H9 (cell line): ENCODE measurements around the gene THOC5. TPM values are rescaled to one million over a fixed set of nuclear protein-coding genes. Genes with fewer than 3 reads are reported as not detected.

Experiments used
- DNase-seq: peaks from one replicate; pipeline ENCODE4 v3.0.0-alpha.2; 2017
- H2AFZ ChIP-seq: one replicate; pipeline ENCODE4 v1.6.1; 2013; ENCODE audit warnings: mild to moderate bottlenecking, low read length, control low read depth, moderate library complexity
- H2AK5ac ChIP-seq: 2 replicates; pipeline ENCODE4 v1.6.1; 2013; ENCODE audit warnings: low read length, control low read depth, mixed read lengths; ENCODE audit not compliant: insufficient read length
- H2BK120ac ChIP-seq: one replicate; pipeline ENCODE4 v1.6.1; 2013; ENCODE audit warnings: low read depth, mild to moderate bottlenecking, low read length, control low read depth, inconsistent platforms; ENCODE audit not compliant: poor library complexity, severe bottlenecking
- H2BK12ac ChIP-seq: 2 replicates; pipeline ENCODE4 v1.6.1; 2013; ENCODE audit warnings: low read length, control low read depth, mixed read lengths, low read depth; ENCODE audit not compliant: insufficient read length
- H2BK15ac ChIP-seq: 2 replicates; pipeline ENCODE4 v1.6.1; 2013; ENCODE audit warnings: low read depth, low read length, control low read depth
- H2BK20ac ChIP-seq: one replicate; pipeline ENCODE4 v1.6.1; 2013; ENCODE audit warnings: low read depth, mild to moderate bottlenecking, low read length, control low read depth, inconsistent platforms; ENCODE audit not compliant: poor library complexity, severe bottlenecking
- H2BK5ac ChIP-seq: 2 replicates; pipeline ENCODE4 v1.6.1; 2013; ENCODE audit warnings: low read length, control low read depth, mixed read lengths; ENCODE audit not compliant: insufficient read length
- H3K14ac ChIP-seq: 2 replicates; pipeline ENCODE4 v1.6.1; 2013; ENCODE audit warnings: low read length, control low read depth; ENCODE audit not compliant: insufficient read depth
- H3K18ac ChIP-seq: 2 replicates; pipeline ENCODE4 v1.6.1; 2013; ENCODE audit warnings: low read depth, mild to moderate bottlenecking, mixed read lengths, low read length, control low read depth; ENCODE audit not compliant: insufficient read length
- H3K23ac ChIP-seq: 2 replicates; pipeline ENCODE4 v1.6.1; 2013; ENCODE audit warnings: low read length, control low read depth, mixed read lengths, low read depth; ENCODE audit not compliant: insufficient read length
- H3K23me2 ChIP-seq: 2 replicates; pipeline ENCODE4 v1.6.1; 2013; ENCODE audit warnings: low read depth, mild to moderate bottlenecking, mixed read lengths, low read length, control low read depth; ENCODE audit not compliant: insufficient read length, poor library complexity, severe bottlenecking
- H3K27ac ChIP-seq: 2 replicates; pipeline ENCODE4 v1.5.1; 2013; ENCODE audit warnings: low read length, control low read depth, mixed read lengths, low read depth; ENCODE audit not compliant: insufficient read length
- H3K27me3 ChIP-seq: 2 replicates; pipeline ENCODE4 v1.6.1; 2013; ENCODE audit warnings: low read length, control low read depth, inconsistent platforms; ENCODE audit not compliant: insufficient read depth
- H3K4ac ChIP-seq: 2 replicates; pipeline ENCODE4 v1.6.1; 2013; ENCODE audit warnings: low read depth, mild to moderate bottlenecking, control low read depth, inconsistent platforms, low read length, moderate library complexity
- H3K4me1 ChIP-seq: 2 replicates; pipeline ENCODE4 v1.6.1; 2013; ENCODE audit warnings: low read length, control low read depth, inconsistent platforms; ENCODE audit not compliant: insufficient read depth
- H3K4me2 ChIP-seq: 2 replicates; pipeline ENCODE4 v1.6.1; 2013; ENCODE audit warnings: low read length, control low read depth, mixed read lengths; ENCODE audit not compliant: insufficient read length, insufficient read depth
- H3K56ac ChIP-seq: 2 replicates; pipeline ENCODE4 v1.6.1; 2013; ENCODE audit warnings: low read depth, mild to moderate bottlenecking, mixed read lengths, low read length, control low read depth; ENCODE audit not compliant: insufficient read length
- H3K79me1 ChIP-seq: 2 replicates; pipeline ENCODE4 v1.6.1; 2013; ENCODE audit warnings: low read depth, mild to moderate bottlenecking, moderate library complexity, low read length, control low read depth, inconsistent platforms; ENCODE audit not compliant: insufficient read depth, poor library complexity, severe bottlenecking
- H3K79me2 ChIP-seq: 2 replicates; pipeline ENCODE4 v1.6.1; 2013; ENCODE audit warnings: low read length, control low read depth, inconsistent platforms; ENCODE audit not compliant: insufficient read depth
- H3K9ac ChIP-seq: 2 replicates; pipeline ENCODE4 v1.6.1; 2013; ENCODE audit warnings: low read length, control low read depth, mixed read lengths; ENCODE audit not compliant: insufficient read length; ENCODE audit errors: extremely low read depth
- H3K9me3 ChIP-seq: one replicate; pipeline ENCODE4 v1.6.1; 2013; ENCODE audit warnings: low read depth, low read length, inconsistent platforms; ENCODE audit not compliant: control insufficient read depth
- H3T11ph ChIP-seq: one replicate; pipeline ENCODE4 v1.6.1; 2013; ENCODE audit warnings: mild to moderate bottlenecking, low read length, control low read depth, inconsistent platforms
- H4K20me1 ChIP-seq: one replicate; pipeline ENCODE4 v1.6.1; 2013; ENCODE audit not compliant: control insufficient read depth, insufficient read length, insufficient read depth
- H4K5ac ChIP-seq: 2 replicates; pipeline ENCODE4 v1.6.1; 2013; ENCODE audit warnings: low read depth, mild to moderate bottlenecking, mixed read lengths, low read length, control low read depth; ENCODE audit not compliant: insufficient read length
- H4K8ac ChIP-seq: replicated peaks from 2 replicates; pipeline ENCODE4 v1.6.1; 2013; ENCODE audit warnings: low read length, control low read depth, mixed read lengths, low read depth; ENCODE audit not compliant: insufficient read length
- H4K91ac ChIP-seq: 2 replicates; pipeline ENCODE4 v1.6.1; 2013; ENCODE audit warnings: low read depth, mild to moderate bottlenecking, moderate library complexity, mixed read lengths, low read length, control low read depth; ENCODE audit not compliant: insufficient read length
- H3K27ac Mint-ChIP-seq, 3 experiments: 2 replicates in 2 of 3; 3 replicates in 1 of 3; pipeline ENCODE4 v1.8.0; 2020 to 2021; ENCODE audit warnings: mixed read lengths in 3 of 3, mild to moderate bottlenecking in 1 of 3, moderate library complexity in 1 of 3
- H3K27me3 Mint-ChIP-seq: 2 replicates; pipeline ENCODE4 v1.8.0; 2021; ENCODE audit warnings: low read depth, mild to moderate bottlenecking, moderate library complexity, mixed read lengths
- H3K36me3 Mint-ChIP-seq, 3 experiments: 2 replicates in 2 of 3; 3 replicates in 1 of 3; pipeline ENCODE4 v1.8.0; 2020 to 2021; ENCODE audit warnings: low read depth in 3 of 3, mixed read lengths in 3 of 3; ENCODE audit not compliant: insufficient read depth in 1 of 3
- H3K4me1 Mint-ChIP-seq, 2 experiments: 2 replicates each; pipeline ENCODE4 v1.8.0; 2020; ENCODE audit warnings: mixed read lengths in 2 of 2
- H3K4me3 Mint-ChIP-seq, 2 experiments: 2 replicates in 1 of 2; 3 replicates in 1 of 2; pipeline ENCODE4 v1.8.0; 2020 to 2021; ENCODE audit warnings: mild to moderate bottlenecking in 2 of 2, mixed read lengths in 2 of 2, moderate library complexity in 1 of 2
- H3K9me3 Mint-ChIP-seq, 2 experiments: 2 replicates in 1 of 2; 3 replicates in 1 of 2; pipeline ENCODE4 v1.8.0; 2020; ENCODE audit warnings: mild to moderate bottlenecking in 2 of 2, mixed read lengths in 2 of 2, moderate library complexity in 1 of 2
- CTCF ChIP-seq: fragments of 200-600 bp; sonication (generic); conservative IDR thresholded peaks from 3 replicates; pipeline ENCODE4 v1.8.0; 2021; ENCODE audit warnings: antibody characterized with exemption, mild to moderate bottlenecking
- WGBS: extraction: QIAGEN DNeasy Blood & Tissue Kit; methylation state at CpG from one replicate; pipeline ENCODE4 v1.1.7; 2013; ENCODE audit warnings: missing lambda C conversion rate, low lambda C conversion rate, mixed read lengths; ENCODE audit not compliant: insufficient read length; ENCODE audit errors: extremely low coverage; 5-methylcytosine and 5-hydroxymethylcytosine counted together
- total RNA-seq: library from RNA; stranded (reverse); gene quantifications from 2 replicates; pipeline ENCODE4 v1.2.1, GENCODE V29; 2021

THOC5 gene
- total RNA-seq, 1 experiment from 2014 or later, result 71.8 TPM

- Histone ChIP-seq H4K8ac (no peak overlapping the region), H2BK20ac (no peak overlapping the region), H3K56ac (no peak overlapping the region), H3K79me2 (no peaks in the 10 kb centered on the region), H3K27me3 (no peaks in the 10 kb centered on the region), H4K91ac (no peak overlapping the region), H2BK15ac (no peak overlapping the region), H3K27ac (no peak overlapping the region), H4K5ac (no peak overlapping the region), H3K14ac (no peak overlapping the region), H3K9ac (no peak overlapping the region), H2BK5ac (no peak overlapping the region), H3K23ac (no peak overlapping the region), H2BK12ac (no peak overlapping the region), H2AFZ (no peak overlapping the region), H3K23me2 (no peaks in the 10 kb centered on the region), H3K4me2 (no peak overlapping the region), H2BK120ac (no peak overlapping the region), H3K79me1 (no peaks in the 10 kb centered on the region), H3K4me1 (no peaks in the 10 kb centered on the region; the same call in 1 of the 2 replicates), H3K9me3 (no peaks in the 10 kb centered on the region), H3K4ac (no peak overlapping the region), H2AK5ac (no peak overlapping the region), H3K18ac (no peak overlapping the region), H4K20me1 (no peaks in the 10 kb centered on the region), H3T11ph (no peak overlapping the region)
- Mint-ChIP-seq H3K36me3 (no peaks in the 10 kb centered on the region), H3K4me1 (peaks cover 3 to 16% of the 10 kb centered on the region in 2 experiments; a peak in 3 of 4 replicates), H3K9me3 (no peaks in the 10 kb centered on the region), H3K27ac (peak overlapping the region in 2 of 3 experiments; percentile 89 to 90; a peak in 3 of 7 replicates), H3K4me3 (no peak overlapping the region), H3K27me3 (no peaks in the 10 kb centered on the region)
- peak; percentile 84 for DNase-seq
- no CpG with 5 or more reads among the region's 4 CpGs for WGBS
- TF ChIP-seq CTCF, result no peak
Observed at GRCh38 chr22:29457730-29458129, 95.8 kb downstream of the THOC5 start.
